ENCODE results near the gene MTSS2. TPM values are rescaled to one million over a fixed set of nuclear protein-coding genes. Genes with fewer than 3 reads are reported as not detected.
A peak's percentile ranks its signal among the peaks of the same experiment; 100 is the strongest.

MTSS2 gene
- total and polyA plus RNA-seq, 2 donors from 2014 or later = 19.2 to 33.0 TPM

- peaks cover 0 to 25% (median 3%) of the 10 kb centered on the region in 3 donors for H3K4me1 ChIP-seq (ENCODE audit: control insufficient read depth in 2 of 3, insufficient read depth in 2 of 3, low read depth in 1 of 3, low read length in 3 of 3)
- no peak overlapping the region for H3K9ac ChIP-seq (ENCODE audit: low read length in 3 of 3)
- FAIRE-seq = no peak
- no peak overlapping the region for H3K4me3 ChIP-seq (ENCODE audit: low read length in 3 of 3)
- intact Hi-C loops (cut with DNase I) = loop anchor here (5.0 kb wide), 1 partner anchor 93 kb away; no protein-coding TSS in a partner anchor
- DNase-seq = peak in 2 of 5 donors; percentile 55 to 61
- TF ChIP-seq, protein P1, sequence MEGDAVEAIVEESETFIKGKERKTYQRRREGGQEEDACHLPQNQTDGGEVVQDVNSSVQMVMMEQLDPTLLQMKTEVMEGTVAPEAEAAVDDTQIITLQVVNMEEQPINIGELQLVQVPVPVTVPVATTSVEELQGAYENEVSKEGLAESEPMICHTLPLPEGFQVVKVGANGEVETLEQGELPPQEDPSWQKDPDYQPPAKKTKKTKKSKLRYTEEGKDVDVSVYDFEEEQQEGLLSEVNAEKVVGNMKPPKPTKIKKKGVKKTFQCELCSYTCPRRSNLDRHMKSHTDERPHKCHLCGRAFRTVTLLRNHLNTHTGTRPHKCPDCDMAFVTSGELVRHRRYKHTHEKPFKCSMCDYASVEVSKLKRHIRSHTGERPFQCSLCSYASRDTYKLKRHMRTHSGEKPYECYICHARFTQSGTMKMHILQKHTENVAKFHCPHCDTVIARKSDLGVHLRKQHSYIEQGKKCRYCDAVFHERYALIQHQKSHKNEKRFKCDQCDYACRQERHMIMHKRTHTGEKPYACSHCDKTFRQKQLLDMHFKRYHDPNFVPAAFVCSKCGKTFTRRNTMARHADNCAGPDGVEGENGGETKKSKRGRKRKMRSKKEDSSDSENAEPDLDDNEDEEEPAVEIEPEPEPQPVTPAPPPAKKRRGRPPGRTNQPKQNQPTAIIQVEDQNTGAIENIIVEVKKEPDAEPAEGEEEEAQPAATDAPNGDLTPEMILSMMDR (IDR thresholded peaks at IDR 0.05; ENCODE audit: borderline replicate concordance, extremely low read depth, insufficient read depth) = no peak
- no peaks in the 10 kb centered on the region for H3K9me3 ChIP-seq (ENCODE audit: control insufficient read depth in 2 of 3, insufficient read depth in 1 of 3, low read length in 3 of 3)
- peaks cover 0 to 15% (median 8%) of the 10 kb centered on the region in 3 donors for H3K36me3 ChIP-seq (ENCODE audit: control insufficient read depth in 2 of 3, insufficient read depth in 3 of 3, low read length in 3 of 3)
- no peak overlapping the region for H3K27ac ChIP-seq (ENCODE audit: low read depth in 2 of 2, low read length in 2 of 2)
- no peaks in the 10 kb centered on the region for H3K27me3 ChIP-seq (ENCODE audit: control insufficient read depth, insufficient read depth, low read length)
Observed at GRCh38 chr16:70678898-70679670, 6.8 kb downstream of the MTSS2 start.

DNA sequence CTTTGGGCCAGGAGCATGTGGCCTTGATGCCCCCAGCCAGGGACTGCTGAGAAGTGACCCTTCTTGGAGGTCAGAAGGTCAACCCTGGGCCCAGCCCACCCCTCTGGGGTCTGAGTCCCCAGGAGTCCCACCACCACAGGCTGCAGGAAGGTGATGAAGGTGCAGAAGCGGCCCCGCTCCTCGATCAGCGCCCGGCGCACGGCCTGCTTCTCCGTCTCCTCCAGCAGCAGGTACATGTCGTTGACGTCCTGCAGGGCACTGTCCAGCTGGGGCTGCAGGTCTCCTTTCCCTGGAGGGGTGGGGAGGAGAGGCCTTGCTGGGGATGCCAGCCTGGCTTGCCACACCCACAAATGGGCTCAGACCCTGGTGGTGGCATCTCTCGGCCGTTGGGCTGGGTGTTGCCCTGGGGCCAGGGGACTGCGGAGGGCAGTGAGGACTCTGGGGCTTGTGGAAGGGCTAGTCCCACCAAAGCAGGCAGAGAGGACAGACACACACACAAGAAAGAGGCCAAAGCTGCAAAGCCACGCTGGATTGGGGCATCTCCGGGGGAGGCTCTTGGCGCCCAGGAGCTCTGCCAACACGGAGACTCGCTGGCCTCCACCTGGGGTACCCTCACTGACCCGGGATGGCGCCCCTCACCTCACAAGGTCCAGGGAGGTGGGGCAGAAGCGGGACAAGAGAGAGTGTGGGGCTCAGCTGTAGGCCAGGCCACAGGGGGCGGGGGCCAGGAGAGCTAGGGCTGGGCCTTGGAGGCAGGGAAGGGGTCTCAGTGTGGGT is 7.5 kb downstream of the MTSS2 start:
- peak in 2 of 5 donors; percentile 46 to 61 for DNase-seq
- intact Hi-C loops (cut with DNase I) = loop anchor here (5.0 kb wide), 1 partner anchor 94 kb away; no protein-coding TSS in a partner anchor

GRCh38 chr16:70677499-70678120 is 8.2 kb downstream of the MTSS2 start:
- no peak overlapping the region for H3K4me3 ChIP-seq (ENCODE audit: low read length in 3 of 3)
- intact Hi-C loops (cut with DNase I) = loop anchor here (5.0 kb wide), 1 partner anchor 95 kb away; no protein-coding TSS in a partner anchor
- TF ChIP-seq, protein P1 (IDR thresholded peaks at IDR 0.05; ENCODE audit: borderline replicate concordance, extremely low read depth, insufficient read depth) = no peak
- no peaks in the 10 kb centered on the region for H3K27me3 ChIP-seq (ENCODE audit: control insufficient read depth, insufficient read depth, low read length)
- DNase-seq (peak in 2 of 5 donors; percentile 26 to 71), FAIRE-seq (no peak)
- H3K36me3 ChIP-seq (ENCODE audit: control insufficient read depth in 2 of 3, insufficient read depth in 3 of 3, low read length in 3 of 3) = peaks cover 3 to 19% (median 10%) of the 10 kb centered on the region in 3 donors
- H3K9me3 ChIP-seq (ENCODE audit: control insufficient read depth in 2 of 3, insufficient read depth in 1 of 3, low read length in 3 of 3) = no peaks in the 10 kb centered on the region
- no peak overlapping the region for H3K9ac ChIP-seq (ENCODE audit: low read length in 3 of 3)
- H3K27ac ChIP-seq (ENCODE audit: low read depth in 2 of 2, low read length in 2 of 2) = no peak overlapping the region
- peaks cover 0 to 13% (median 3%) of the 10 kb centered on the region in 3 donors for H3K4me1 ChIP-seq (ENCODE audit: control insufficient read depth in 2 of 3, insufficient read depth in 2 of 3, low read depth in 1 of 3, low read length in 3 of 3)

More for the DNA sequence above, 7.5 kb downstream of the MTSS2 start:
- Histone ChIP-seq H3K4me3 (ENCODE audit: low read length in 3 of 3) (no peak overlapping the region), H3K4me1 (ENCODE audit: control insufficient read depth in 2 of 3, insufficient read depth in 2 of 3, low read depth in 1 of 3, low read length in 3 of 3) (peaks cover 0 to 19% (median 3%) of the 10 kb centered on the region in 3 donors), H3K27me3 (ENCODE audit: control insufficient read depth, insufficient read depth, low read length) (no peaks in the 10 kb centered on the region), H3K9me3 (ENCODE audit: control insufficient read depth in 2 of 3, insufficient read depth in 1 of 3, low read length in 3 of 3) (no peaks in the 10 kb centered on the region), H3K36me3 (ENCODE audit: control insufficient read depth in 2 of 3, insufficient read depth in 3 of 3, low read length in 3 of 3) (peaks cover 0 to 16% (median 8%) of the 10 kb centered on the region in 3 donors), H3K9ac (ENCODE audit: low read length in 3 of 3) (no peak overlapping the region), H3K27ac (ENCODE audit: low read depth in 2 of 2, low read length in 2 of 2) (no peak overlapping the region)
- no peak for FAIRE-seq
- TF ChIP-seq, protein P1 (IDR thresholded peaks at IDR 0.05; ENCODE audit: borderline replicate concordance, extremely low read depth, insufficient read depth) = no peak

All from kidney (tissue), 14 donors.